B cell (primary cell): ENCODE measurements around the gene PSMD3. TPM values are rescaled to one million over a fixed set of nuclear protein-coding genes. Genes with fewer than 3 reads are reported as not detected.

Source experiments
- ATAC-seq: fragments of 200-7000 bp; cut with Tn5 transposase; one replicate; pipeline ENCODE4 v1.10.0; 2021; ENCODE audit warnings: low read depth, mild to moderate bottlenecking, moderate number of reproducible peaks, moderate library complexity
- CTCF ChIA-PET: fragments of 350-600 bp; sonication (Branson Sonifier 250); formaldehyde crosslinking; loops from one replicate; lab custom pipeline; 2021; ENCODE audit warnings: antibody characterized with exemption, inconsistent platforms; lab: Charles Lee
- POLR2A ChIA-PET: fragments of 350-600 bp; sonication (Branson Sonifier 250); formaldehyde crosslinking; loops from one replicate; lab custom pipeline; 2021; ENCODE audit warnings: antibody characterized with exemption; lab: Charles Lee
- DNase-seq: peaks from one replicate; pipeline ENCODE4 v3.0.0; 2013
- H2AFZ ChIP-seq: 2 replicates; pipeline ENCODE4 v1.6.1; 2012; ENCODE audit warnings: mild to moderate bottlenecking, low read depth, low read length; ENCODE audit not compliant: insufficient read depth, poor library complexity, severe bottlenecking
- H3K27ac ChIP-seq, 2 donors: 1 replicate in 1 of 2; 2 replicates in 1 of 2; pipeline ENCODE4 v1.5.1; 2012 to 2013; ENCODE audit warnings: low read length in 2 of 2, mild to moderate bottlenecking in 2 of 2, moderate library complexity in 1 of 2
- H3K27me3 ChIP-seq, 4 experiments: fragments of 200-600 bp in 1 of 4; sonication (generic) in 1 of 4; replicated peaks in 1 of 4; 1 replicate in 2 of 4; 2 replicates in 2 of 4; pipeline versions ENCODE4 v1.6.1 to v1.7.0; 2013 to 2016; ENCODE audit warnings: low read length in 3 of 4, mild to moderate bottlenecking in 2 of 4, mixed read lengths in 1 of 4, moderate library complexity in 1 of 4; ENCODE audit not compliant: insufficient read depth in 4 of 4, control insufficient read depth in 3 of 4; ENCODE audit errors: control extremely low read depth in 1 of 4
- H3K36me3 ChIP-seq, 2 experiments: replicated peaks in 1 of 2; 1 replicate in 1 of 2; 2 replicates in 1 of 2; pipeline versions ENCODE4 v1.6.1 to v1.7.1; 2013; ENCODE audit warnings: low read length in 1 of 2; ENCODE audit not compliant: insufficient read depth in 2 of 2, control insufficient read depth in 1 of 2; ENCODE audit errors: control extremely low read depth in 1 of 2, extremely low read depth in 1 of 2
- H3K4me1 ChIP-seq, 2 donors: fragments of 200-600 bp in 1 of 2; sonication (generic) in 1 of 2; 1 replicate in 1 of 2; 2 replicates in 1 of 2; pipeline versions ENCODE4 v1.5.1 to v1.6.1; 2013 to 2017; ENCODE audit warnings: low read length in 2 of 2; ENCODE audit not compliant: control insufficient read depth in 2 of 2, insufficient read depth in 2 of 2
- H3K4me2 ChIP-seq: replicated peaks from 2 replicates; pipeline ENCODE3; 2012; ENCODE audit warnings: mild to moderate bottlenecking, low read depth, low read length; ENCODE audit not compliant: poor library complexity, severe bottlenecking
- H3K4me3 ChIP-seq, 5 experiments: fragments of 200-600 bp in 1 of 5; sonication (generic) in 1 of 5; 1 replicate in 3 of 5; 2 replicates in 2 of 5; pipeline versions ENCODE4 v1.5.1 to v1.7.0; 2011 to 2016; ENCODE audit warnings: low read length in 4 of 5, mild to moderate bottlenecking in 4 of 5, low read depth in 2 of 5, control low read depth in 1 of 5, moderate library complexity in 1 of 5; ENCODE audit not compliant: insufficient read depth in 1 of 5; ENCODE audit errors: control extremely low read depth in 1 of 5, extremely low read depth in 1 of 5
- H3K79me2 ChIP-seq: fragments of 200-600 bp; sonication (generic); one replicate; pipeline ENCODE4 v1.6.0; 2016; ENCODE audit warnings: low read length; ENCODE audit not compliant: control insufficient read depth, insufficient read depth
- H3K9ac ChIP-seq: fragments of 200-600 bp; sonication (generic); 2 replicates; pipeline ENCODE4 v1.6.1; 2017; ENCODE audit warnings: mild to moderate bottlenecking, low read length, moderate library complexity
- H3K9me3 ChIP-seq, 3 donors: one replicate each; pipeline versions ENCODE4 v1.6.1 to v1.7.1; 2013; ENCODE audit warnings: low read length in 2 of 3; ENCODE audit not compliant: control insufficient read depth in 2 of 3, insufficient read depth in 1 of 3; ENCODE audit errors: control extremely low read depth in 1 of 3
- H4K20me1 ChIP-seq: 2 replicates; pipeline ENCODE4 v1.6.0; 2012; ENCODE audit warnings: mild to moderate bottlenecking, low read length; ENCODE audit not compliant: insufficient read depth, control insufficient read depth, poor library complexity, severe bottlenecking
- H3K27ac Mint-ChIP-seq: one replicate; pipeline ENCODE4 v1.8.0; 2021; ENCODE audit warnings: mixed read lengths
- H3K27me3 Mint-ChIP-seq: one replicate; pipeline ENCODE4 v1.8.0; 2021; ENCODE audit warnings: mixed read lengths
- H3K4me1 Mint-ChIP-seq: one replicate; pipeline ENCODE4 v1.8.0; 2021; ENCODE audit warnings: mixed read lengths
- H3K4me3 Mint-ChIP-seq: one replicate; pipeline ENCODE4 v1.8.0; 2021; ENCODE audit warnings: mixed read lengths
- H3K9me3 Mint-ChIP-seq: one replicate; pipeline ENCODE4 v1.8.0; 2022; ENCODE audit warnings: mixed read lengths; ENCODE audit not compliant: insufficient read depth
- EZH2 ChIP-seq: IDR thresholded peaks from 2 replicates; pipeline ENCODE4 v1.6.1; 2012; ENCODE audit warnings: borderline replicate concordance, low read depth, mild to moderate bottlenecking, moderate library complexity, low read length; ENCODE audit not compliant: insufficient read depth, poor library complexity, severe bottlenecking
- WGBS: methylation state at CpG from one replicate; pipeline ENCODE4 v1.1.5; 2013; ENCODE audit warnings: missing lambda C conversion rate; ENCODE audit not compliant: insufficient coverage; 5-methylcytosine and 5-hydroxymethylcytosine counted together
- intact Hi-C: fragments of 100-400 bp; cut with micrococcal nuclease; formaldehyde crosslinking; loops from one replicate; pipeline ENCODE4 v1.10.0; 2022
- polyA plus RNA-seq: library from polyadenylated mRNA; depleted of rRNA; stranded (reverse); fragments of >200 nt; gene quantifications from 2 replicates; pipeline ENCODE4 v1.2.3, GENCODE V29; 2012
- total RNA-seq, 2 donors: library from RNA; stranded (reverse); fragments of 120-200 nt in 1 of 2; gene quantifications; 1 replicate in 1 of 2; 2 replicates in 1 of 2; pipeline versions ENCODE4 v1.2.3 to v1.2.4, GENCODE V29; 2013 to 2022
- TF ChIP-seq, protein P1 (sequence below): fragments of 200-600 bp; IDR thresholded peaks from one replicate; pipeline ENCODE4 v1.8.0; 2022; ENCODE audit warnings: antibody characterized with exemption, mild to moderate bottlenecking

The PSMD3 gene
- total and polyA plus RNA-seq, 2 donors (not counting 1 experiment from before 2014, with no cell fraction given): 72.6 to 76.6 TPM

DNA sequence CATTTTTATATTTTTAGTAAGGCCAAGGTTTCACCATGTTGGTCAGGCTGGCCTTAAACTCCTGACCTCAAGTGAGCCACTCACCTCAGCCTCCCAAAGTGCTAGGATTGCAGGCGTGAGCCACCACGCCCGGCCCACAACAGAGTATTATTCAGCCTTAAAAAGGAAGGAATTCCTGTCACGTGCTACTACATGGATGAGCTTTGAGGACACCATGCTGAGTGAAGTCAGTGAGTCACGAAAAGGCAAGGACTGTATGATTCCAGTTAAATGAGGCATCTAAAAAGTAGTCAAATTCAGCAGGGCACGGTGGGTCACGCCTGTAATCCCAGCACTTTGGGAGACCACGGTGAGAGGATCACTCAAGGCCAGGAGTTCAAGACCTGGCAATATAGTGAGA is 44.3 kb downstream of the PSMD3 start:
- H3K9ac ChIP-seq: no peak overlapping the region
- WGBS: over 99% methylated on average over 8 of the region's 8 CpGs
- no peaks in the 10 kb centered on the region for H4K20me1 ChIP-seq
- intact Hi-C loops: no loop called here
- no peaks in the 10 kb centered on the region for H3K9me3 Mint-ChIP-seq
- H3K79me2 ChIP-seq: no peaks in the 10 kb centered on the region
- no peak overlapping the region for H3K27ac Mint-ChIP-seq
- no peaks in the 10 kb centered on the region for H3K9me3 ChIP-seq
- peaks cover 4% of the 10 kb centered on the region for H3K4me1 Mint-ChIP-seq
- peaks cover 0 to 74% of the 10 kb centered on the region in 2 experiments for H3K36me3 ChIP-seq
- H3K27me3 Mint-ChIP-seq: no peaks in the 10 kb centered on the region
- no peak overlapping the region for H3K27ac ChIP-seq
- H3K4me3 ChIP-seq: no peak overlapping the region
- no peak overlapping the region for H3K4me3 Mint-ChIP-seq
- ATAC-seq (no peak), DNase-seq (no peak)
- no peak for TF ChIP-seq EZH2
- TF ChIP-seq, protein P1, sequence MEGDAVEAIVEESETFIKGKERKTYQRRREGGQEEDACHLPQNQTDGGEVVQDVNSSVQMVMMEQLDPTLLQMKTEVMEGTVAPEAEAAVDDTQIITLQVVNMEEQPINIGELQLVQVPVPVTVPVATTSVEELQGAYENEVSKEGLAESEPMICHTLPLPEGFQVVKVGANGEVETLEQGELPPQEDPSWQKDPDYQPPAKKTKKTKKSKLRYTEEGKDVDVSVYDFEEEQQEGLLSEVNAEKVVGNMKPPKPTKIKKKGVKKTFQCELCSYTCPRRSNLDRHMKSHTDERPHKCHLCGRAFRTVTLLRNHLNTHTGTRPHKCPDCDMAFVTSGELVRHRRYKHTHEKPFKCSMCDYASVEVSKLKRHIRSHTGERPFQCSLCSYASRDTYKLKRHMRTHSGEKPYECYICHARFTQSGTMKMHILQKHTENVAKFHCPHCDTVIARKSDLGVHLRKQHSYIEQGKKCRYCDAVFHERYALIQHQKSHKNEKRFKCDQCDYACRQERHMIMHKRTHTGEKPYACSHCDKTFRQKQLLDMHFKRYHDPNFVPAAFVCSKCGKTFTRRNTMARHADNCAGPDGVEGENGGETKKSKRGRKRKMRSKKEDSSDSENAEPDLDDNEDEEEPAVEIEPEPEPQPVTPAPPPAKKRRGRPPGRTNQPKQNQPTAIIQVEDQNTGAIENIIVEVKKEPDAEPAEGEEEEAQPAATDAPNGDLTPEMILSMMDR: no peak
- no peak overlapping the region for H2AFZ ChIP-seq
- H3K4me1 ChIP-seq: peaks cover 0 to 5% of the 10 kb centered on the region in 2 donors
- H3K4me2 ChIP-seq: no peak overlapping the region
- POLR2A ChIA-PET: no interaction called here
- CTCF ChIA-PET: interaction anchor here (0.7 to 5.9 kb wide), 7 partner anchors 11 to 265 kb away, joined by 3 to 55 read pairs (median 5); partner anchors contain the start of genes CSF3 and MED24
- no peaks in the 10 kb centered on the region for H3K27me3 ChIP-seq

DNA sequence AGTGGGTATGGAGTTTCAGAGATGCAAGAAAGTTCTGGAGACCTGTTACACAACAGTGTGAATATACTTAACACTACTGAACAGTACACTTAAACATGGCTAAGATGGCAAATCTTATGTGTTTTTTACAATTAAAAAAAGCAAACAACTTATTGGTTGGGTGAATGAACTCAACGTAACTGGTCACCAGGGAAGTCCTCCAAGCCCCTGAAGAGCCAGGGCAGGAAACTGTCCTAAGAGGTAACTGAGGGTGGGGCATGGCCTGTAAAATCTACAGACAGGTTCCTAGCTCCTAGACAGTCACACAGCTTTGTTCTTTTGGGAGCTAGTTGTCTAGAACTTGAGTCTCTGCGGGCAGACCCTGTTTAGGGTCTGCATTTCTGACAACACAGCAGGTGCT is 45.0 kb downstream of the PSMD3 start:
- Histone ChIP-seq H3K36me3 (peaks cover 0 to 70% of the 10 kb centered on the region in 2 experiments), H3K79me2 (no peaks in the 10 kb centered on the region), H3K27ac (no peak overlapping the region), H3K9ac (no peak overlapping the region), H3K4me3 (no peak overlapping the region), H3K4me2 (no peak overlapping the region), H4K20me1 (no peaks in the 10 kb centered on the region), H3K27me3 (no peaks in the 10 kb centered on the region), H3K4me1 (peaks cover 0 to 5% of the 10 kb centered on the region in 2 donors), H2AFZ (no peak overlapping the region), H3K9me3 (no peaks in the 10 kb centered on the region)
- 94% methylated on average over 2 of the region's 2 CpGs for WGBS
- H3K4me1 Mint-ChIP-seq: peaks cover 4% of the 10 kb centered on the region
- no peak overlapping the region for H3K4me3 Mint-ChIP-seq
- H3K9me3 Mint-ChIP-seq: no peaks in the 10 kb centered on the region
- TF ChIP-seq, protein P1: no peak
- no peak overlapping the region for H3K27ac Mint-ChIP-seq
- DNase-seq (no peak), ATAC-seq (no peak)
- ChIA-PET POLR2A (interaction anchor here (0.5 kb wide), 1 partner anchor 156 kb away, joined by 8 read pairs; no protein-coding TSS in a partner anchor), CTCF (interaction anchor here (0.7 to 5.9 kb wide), 14 partner anchors 12 to 403 kb away, joined by 3 to 55 read pairs (median 4); partner anchors contain the start of genes CSF3 and MED24)
- H3K27me3 Mint-ChIP-seq: no peaks in the 10 kb centered on the region
- intact Hi-C loops: no loop called here
